Esophagus muscularis mucosa (tissue), 4 donors: ENCODE measurements around the gene RXFP2.

ENCODE experiments used
- EP300 ChIP-seq: sonication (generic); formaldehyde crosslinking; IDR thresholded peaks from one replicate; pipeline ENCODE4 v1.6.1; 2017; ENCODE audit warnings: antibody characterized with exemption
- POLR2A ChIP-seq: fragments of 450-650 bp; IDR thresholded peaks from one replicate; pipeline ENCODE4 v1.6.1; 2017; ENCODE audit warnings: antibody characterized with exemption, moderate library complexity, mild to moderate bottlenecking, low read depth
- POLR2AphosphoS5 ChIP-seq, 2 donors: sonication (generic); formaldehyde crosslinking; IDR thresholded peaks; one replicate each; pipeline ENCODE4 v1.6.1; 2017; ENCODE audit warnings: antibody characterized with exemption in 2 of 2
- TF ChIP-seq, protein P1 (sequence below), 3 experiments: fragments of 200-600 bp in 2 of 3; fragments of 450-650 bp in 1 of 3; sonication (generic) in 2 of 3; IDR thresholded peaks; one replicate each; pipeline ENCODE4 v1.5.1; 2017 to 2019; ENCODE audit warnings: antibody characterized with exemption in 3 of 3, mild to moderate bottlenecking in 2 of 3, moderate library complexity in 1 of 3

- TF ChIP-seq, protein P1, sequence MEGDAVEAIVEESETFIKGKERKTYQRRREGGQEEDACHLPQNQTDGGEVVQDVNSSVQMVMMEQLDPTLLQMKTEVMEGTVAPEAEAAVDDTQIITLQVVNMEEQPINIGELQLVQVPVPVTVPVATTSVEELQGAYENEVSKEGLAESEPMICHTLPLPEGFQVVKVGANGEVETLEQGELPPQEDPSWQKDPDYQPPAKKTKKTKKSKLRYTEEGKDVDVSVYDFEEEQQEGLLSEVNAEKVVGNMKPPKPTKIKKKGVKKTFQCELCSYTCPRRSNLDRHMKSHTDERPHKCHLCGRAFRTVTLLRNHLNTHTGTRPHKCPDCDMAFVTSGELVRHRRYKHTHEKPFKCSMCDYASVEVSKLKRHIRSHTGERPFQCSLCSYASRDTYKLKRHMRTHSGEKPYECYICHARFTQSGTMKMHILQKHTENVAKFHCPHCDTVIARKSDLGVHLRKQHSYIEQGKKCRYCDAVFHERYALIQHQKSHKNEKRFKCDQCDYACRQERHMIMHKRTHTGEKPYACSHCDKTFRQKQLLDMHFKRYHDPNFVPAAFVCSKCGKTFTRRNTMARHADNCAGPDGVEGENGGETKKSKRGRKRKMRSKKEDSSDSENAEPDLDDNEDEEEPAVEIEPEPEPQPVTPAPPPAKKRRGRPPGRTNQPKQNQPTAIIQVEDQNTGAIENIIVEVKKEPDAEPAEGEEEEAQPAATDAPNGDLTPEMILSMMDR (IDR thresholded peaks at IDR 0.05), result no peak
- no peak for TF ChIP-seq POLR2AphosphoS5 (IDR thresholded peaks at IDR 0.05)
- TF ChIP-seq POLR2A, result no peak
- TF ChIP-seq EP300, result no peak
Observed at GRCh38 chr13:31717583-31717982, 21.7 kb upstream of the RXFP2 start.
